ENCODE results near the gene ARSG. TPM values are rescaled to one million over a fixed set of nuclear protein-coding genes. Genes with fewer than 3 reads are reported as not detected.
A peak's percentile ranks its signal among the peaks of the same experiment; 100 is the strongest.

Gene ARSG
- total and polyA plus RNA-seq, 2 of the 13 experiments (the other 11 are each of a cell fraction or from before 2014, with no cell fraction given): 3.7 to 15.2 TPM

DNA sequence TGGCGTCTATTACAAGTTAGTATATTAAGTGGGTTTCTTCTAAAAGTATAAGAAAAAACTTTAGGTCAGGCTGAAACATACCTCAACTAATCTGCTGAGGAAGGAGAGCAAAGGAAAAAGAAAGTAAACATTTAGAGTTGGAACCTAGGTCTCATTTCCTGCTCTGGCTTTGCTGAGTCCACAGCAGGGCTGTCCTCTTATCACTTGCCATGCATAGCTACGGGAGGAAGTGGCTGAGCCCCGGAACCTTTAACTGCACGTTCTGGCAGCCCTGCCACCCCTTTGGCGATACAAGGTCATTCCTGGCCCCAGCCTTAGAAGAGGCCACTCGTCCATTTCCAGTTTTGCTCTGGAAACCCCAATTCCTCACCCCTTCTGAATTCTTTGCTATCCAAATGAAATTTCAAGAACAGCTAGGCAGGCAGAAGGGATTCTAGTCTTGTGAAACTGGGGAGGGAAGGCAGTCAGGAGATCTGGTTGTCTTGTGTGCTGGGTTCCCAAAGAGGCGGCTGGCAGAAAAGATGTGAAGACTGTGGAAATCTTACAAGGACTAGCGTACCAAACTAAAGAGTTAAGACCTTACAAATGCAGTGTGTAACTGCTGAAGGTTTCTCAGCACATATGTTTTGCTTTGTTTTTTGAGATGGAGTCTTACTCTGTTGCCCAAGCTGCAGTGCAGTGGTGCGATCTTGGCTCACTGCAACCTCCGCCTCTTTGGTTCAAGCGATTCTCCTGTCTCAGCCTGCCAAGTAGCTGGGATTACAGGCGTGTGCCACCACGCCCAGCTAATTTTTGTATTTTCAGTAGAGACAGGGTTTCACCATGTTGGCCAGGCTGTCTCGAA, 146.9 kb downstream of the ARSG start (continued):
- TF ChIP-seq, protein P1, sequence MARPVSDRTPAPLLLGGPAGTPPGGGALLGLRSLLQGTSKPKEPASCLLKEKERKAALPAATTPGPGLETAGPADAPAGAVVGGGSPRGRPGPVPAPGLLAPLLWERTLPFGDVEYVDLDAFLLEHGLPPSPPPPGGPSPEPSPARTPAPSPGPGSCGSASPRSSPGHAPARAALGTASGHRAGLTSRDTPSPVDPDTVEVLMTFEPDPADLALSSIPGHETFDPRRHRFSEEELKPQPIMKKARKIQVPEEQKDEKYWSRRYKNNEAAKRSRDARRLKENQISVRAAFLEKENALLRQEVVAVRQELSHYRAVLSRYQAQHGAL (CRISPR knock-in tag; IDR thresholded peaks at IDR 0.05; ENCODE audit: not compliant biosample characterization): no peak
- TF ChIP-seq, protein P2, sequence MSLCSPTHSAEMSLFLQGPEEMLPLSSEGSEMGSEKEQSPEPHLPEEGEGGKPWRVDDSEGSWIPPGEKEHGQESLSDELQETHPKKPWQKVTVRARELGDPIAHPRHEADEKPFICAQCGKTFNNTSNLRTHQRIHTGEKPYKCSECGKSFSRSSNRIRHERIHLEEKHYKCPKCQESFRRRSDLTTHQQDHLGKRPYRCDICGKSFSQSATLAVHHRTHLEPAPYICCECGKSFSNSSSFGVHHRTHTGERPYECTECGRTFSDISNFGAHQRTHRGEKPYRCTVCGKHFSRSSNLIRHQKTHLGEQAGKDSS (CRISPR knock-in tag; IDR thresholded peaks at IDR 0.05; ENCODE audit: borderline replicate concordance, low read depth): peak; percentile 55; the same call in 1 of the 2 replicates
- TF ChIP-seq HNRNPL (IDR thresholded peaks at IDR 0.05; ENCODE audit: low read depth, low read length): no peak
- TF ChIP-seq CHCHD3 (CRISPR knock-in tag; IDR thresholded peaks at IDR 0.05): no peak
- no peak for TF ChIP-seq ZNF484 (CRISPR knock-in tag; IDR thresholded peaks at IDR 0.05; ENCODE audit: borderline replicate concordance, low read depth)
- TF ChIP-seq KLF15 (CRISPR knock-in tag; IDR thresholded peaks at IDR 0.05; ENCODE audit: borderline replicate concordance): no peak
- no peak for TF ChIP-seq CENPT (CRISPR knock-in tag; IDR thresholded peaks at IDR 0.05; ENCODE audit: low read depth)
- TF ChIP-seq, protein P3, sequence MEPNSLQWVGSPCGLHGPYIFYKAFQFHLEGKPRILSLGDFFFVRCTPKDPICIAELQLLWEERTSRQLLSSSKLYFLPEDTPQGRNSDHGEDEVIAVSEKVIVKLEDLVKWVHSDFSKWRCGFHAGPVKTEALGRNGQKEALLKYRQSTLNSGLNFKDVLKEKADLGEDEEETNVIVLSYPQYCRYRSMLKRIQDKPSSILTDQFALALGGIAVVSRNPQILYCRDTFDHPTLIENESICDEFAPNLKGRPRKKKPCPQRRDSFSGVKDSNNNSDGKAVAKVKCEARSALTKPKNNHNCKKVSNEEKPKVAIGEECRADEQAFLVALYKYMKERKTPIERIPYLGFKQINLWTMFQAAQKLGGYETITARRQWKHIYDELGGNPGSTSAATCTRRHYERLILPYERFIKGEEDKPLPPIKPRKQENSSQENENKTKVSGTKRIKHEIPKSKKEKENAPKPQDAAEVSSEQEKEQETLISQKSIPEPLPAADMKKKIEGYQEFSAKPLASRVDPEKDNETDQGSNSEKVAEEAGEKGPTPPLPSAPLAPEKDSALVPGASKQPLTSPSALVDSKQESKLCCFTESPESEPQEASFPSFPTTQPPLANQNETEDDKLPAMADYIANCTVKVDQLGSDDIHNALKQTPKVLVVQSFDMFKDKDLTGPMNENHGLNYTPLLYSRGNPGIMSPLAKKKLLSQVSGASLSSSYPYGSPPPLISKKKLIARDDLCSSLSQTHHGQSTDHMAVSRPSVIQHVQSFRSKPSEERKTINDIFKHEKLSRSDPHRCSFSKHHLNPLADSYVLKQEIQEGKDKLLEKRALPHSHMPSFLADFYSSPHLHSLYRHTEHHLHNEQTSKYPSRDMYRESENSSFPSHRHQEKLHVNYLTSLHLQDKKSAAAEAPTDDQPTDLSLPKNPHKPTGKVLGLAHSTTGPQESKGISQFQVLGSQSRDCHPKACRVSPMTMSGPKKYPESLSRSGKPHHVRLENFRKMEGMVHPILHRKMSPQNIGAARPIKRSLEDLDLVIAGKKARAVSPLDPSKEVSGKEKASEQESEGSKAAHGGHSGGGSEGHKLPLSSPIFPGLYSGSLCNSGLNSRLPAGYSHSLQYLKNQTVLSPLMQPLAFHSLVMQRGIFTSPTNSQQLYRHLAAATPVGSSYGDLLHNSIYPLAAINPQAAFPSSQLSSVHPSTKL (CRISPR knock-in tag; IDR thresholded peaks at IDR 0.05): peak; percentile 84
- no peak for TF ChIP-seq SUZ12 (IDR thresholded peaks at IDR 0.05; ENCODE audit: low read depth, low read length)
- TF ChIP-seq, protein P4, sequence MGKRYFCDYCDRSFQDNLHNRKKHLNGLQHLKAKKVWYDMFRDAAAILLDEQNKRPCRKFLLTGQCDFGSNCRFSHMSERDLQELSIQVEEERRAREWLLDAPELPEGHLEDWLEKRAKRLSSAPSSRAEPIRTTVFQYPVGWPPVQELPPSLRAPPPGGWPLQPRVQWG (CRISPR knock-in tag; IDR thresholded peaks at IDR 0.05; ENCODE audit: borderline replicate concordance, low read depth): no peak
- 0 out of 2 replicates have a peak, but pooled peaks have one; percentile 62 for TF ChIP-seq ZSCAN9 (CRISPR knock-in tag; IDR thresholded peaks at IDR 0.05; ENCODE audit: borderline replicate concordance)
- no peak for TF ChIP-seq ZSCAN30 (CRISPR knock-in tag; IDR thresholded peaks at IDR 0.05)
- no peak for TF ChIP-seq KLF13 (CRISPR knock-in tag; IDR thresholded peaks at IDR 0.05)
- 0 out of 2 replicates have a peak, but pooled peaks have one; percentile 35 for TF ChIP-seq CREM (IDR thresholded peaks at IDR 0.05)
- TF ChIP-seq CREM (CRISPR knock-in tag; IDR thresholded peaks at IDR 0.05): no peak
- no peak for TF ChIP-seq TCF12 (IDR thresholded peaks at IDR 0.05)
- TF ChIP-seq TCF12 (CRISPR knock-in tag; IDR thresholded peaks at IDR 0.05): no peak
- no peak for TF ChIP-seq ZNF775 (CRISPR knock-in tag; IDR thresholded peaks at IDR 0.05; ENCODE audit: borderline replicate concordance)
- 0 out of 2 replicates have a peak, but pooled peaks have one; percentile 5 for TF ChIP-seq ZFY (CRISPR knock-in tag; IDR thresholded peaks at IDR 0.05)
- TF ChIP-seq ISX (CRISPR knock-in tag; conservative IDR thresholded peaks at IDR 0.05): no peak
- TF ChIP-seq, protein P5, sequence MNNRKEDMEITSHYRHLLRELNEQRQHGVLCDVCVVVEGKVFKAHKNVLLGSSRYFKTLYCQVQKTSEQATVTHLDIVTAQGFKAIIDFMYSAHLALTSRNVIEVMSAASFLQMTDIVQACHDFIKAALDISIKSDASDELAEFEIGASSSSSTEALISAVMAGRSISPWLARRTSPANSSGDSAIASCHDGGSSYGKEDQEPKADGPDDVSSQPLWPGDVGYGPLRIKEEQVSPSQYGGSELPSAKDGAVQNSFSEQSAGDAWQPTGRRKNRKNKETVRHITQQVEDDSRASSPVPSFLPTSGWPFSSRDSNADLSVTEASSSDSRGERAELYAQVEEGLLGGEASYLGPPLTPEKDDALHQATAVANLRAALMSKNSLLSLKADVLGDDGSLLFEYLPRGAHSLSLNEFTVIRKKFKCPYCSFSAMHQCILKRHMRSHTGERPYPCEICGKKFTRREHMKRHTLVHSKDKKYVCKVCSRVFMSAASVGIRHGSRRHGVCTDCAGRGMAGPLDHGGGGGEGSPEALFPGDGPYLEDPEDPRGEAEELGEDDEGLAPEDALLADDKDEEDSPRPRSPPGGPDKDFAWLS (CRISPR knock-in tag; IDR thresholded peaks at IDR 0.05; ENCODE audit: borderline replicate concordance): no peak
- peak; percentile 62; the same call in 1 of the 2 replicates for TF ChIP-seq FOXO1 (CRISPR knock-in tag; IDR thresholded peaks at IDR 0.05)
